Epithelial cell of proximal tubule (primary cell): ENCODE measurements around the gene ARID4B. TPM values are rescaled to one million over a fixed set of nuclear protein-coding genes. Genes with fewer than 3 reads are reported as not detected.
"Not testable (repeated sequence)": the region's sequence is repeated elsewhere in the genome, so short reads cannot be mapped to it uniquely, and the experiment has no call there.

Source experiments
- DNase-seq: peaks from one replicate; pipeline ENCODE4 v3.0.0-alpha.2; 2011; ENCODE audit warnings: low read depth
- H3K4me3 ChIP-seq: 2 replicates; pipeline ENCODE4 v1.5.1; 2011; ENCODE audit warnings: low read depth, mild to moderate bottlenecking, low read length
- total RNA-seq: library from RNA; depleted of rRNA; stranded (reverse); fragments of >200 nt; gene quantifications from 2 replicates; pipeline ENCODE4 v1.2.3, GENCODE V29; 2015
- TF ChIP-seq, protein P1 (sequence below): conservative IDR thresholded peaks from 2 replicates; pipeline ENCODE4 v1.5.1; 2012; ENCODE audit warnings: low read depth, mild to moderate bottlenecking, low read length

ARID4B gene
- total RNA-seq, 1 donor from 2014 or later: 13.8 TPM

DNA sequence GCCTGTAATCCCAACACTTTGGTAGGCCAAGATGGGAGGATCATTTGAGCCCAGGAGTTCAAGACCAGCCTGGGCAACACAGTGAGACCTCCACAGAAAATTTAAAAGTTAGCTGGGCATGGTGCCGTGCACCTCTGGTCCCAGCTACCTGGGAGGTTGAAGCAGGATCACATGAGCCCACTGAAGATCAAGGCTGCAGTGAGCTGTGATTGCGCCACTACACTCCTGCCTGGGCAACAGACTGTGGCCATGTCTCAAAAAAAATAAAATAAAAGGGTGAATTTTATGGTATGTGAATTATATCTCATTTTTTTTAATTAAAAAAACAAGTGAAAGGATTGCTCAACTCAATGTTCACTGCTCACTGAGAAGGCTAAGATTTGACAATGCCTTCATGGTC lies 8.7 kb downstream of the ARID4B start:
- H3K4me3 ChIP-seq: no peak overlapping the region
- TF ChIP-seq, protein P1, sequence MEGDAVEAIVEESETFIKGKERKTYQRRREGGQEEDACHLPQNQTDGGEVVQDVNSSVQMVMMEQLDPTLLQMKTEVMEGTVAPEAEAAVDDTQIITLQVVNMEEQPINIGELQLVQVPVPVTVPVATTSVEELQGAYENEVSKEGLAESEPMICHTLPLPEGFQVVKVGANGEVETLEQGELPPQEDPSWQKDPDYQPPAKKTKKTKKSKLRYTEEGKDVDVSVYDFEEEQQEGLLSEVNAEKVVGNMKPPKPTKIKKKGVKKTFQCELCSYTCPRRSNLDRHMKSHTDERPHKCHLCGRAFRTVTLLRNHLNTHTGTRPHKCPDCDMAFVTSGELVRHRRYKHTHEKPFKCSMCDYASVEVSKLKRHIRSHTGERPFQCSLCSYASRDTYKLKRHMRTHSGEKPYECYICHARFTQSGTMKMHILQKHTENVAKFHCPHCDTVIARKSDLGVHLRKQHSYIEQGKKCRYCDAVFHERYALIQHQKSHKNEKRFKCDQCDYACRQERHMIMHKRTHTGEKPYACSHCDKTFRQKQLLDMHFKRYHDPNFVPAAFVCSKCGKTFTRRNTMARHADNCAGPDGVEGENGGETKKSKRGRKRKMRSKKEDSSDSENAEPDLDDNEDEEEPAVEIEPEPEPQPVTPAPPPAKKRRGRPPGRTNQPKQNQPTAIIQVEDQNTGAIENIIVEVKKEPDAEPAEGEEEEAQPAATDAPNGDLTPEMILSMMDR: no peak
- no peak for DNase-seq

DNA sequence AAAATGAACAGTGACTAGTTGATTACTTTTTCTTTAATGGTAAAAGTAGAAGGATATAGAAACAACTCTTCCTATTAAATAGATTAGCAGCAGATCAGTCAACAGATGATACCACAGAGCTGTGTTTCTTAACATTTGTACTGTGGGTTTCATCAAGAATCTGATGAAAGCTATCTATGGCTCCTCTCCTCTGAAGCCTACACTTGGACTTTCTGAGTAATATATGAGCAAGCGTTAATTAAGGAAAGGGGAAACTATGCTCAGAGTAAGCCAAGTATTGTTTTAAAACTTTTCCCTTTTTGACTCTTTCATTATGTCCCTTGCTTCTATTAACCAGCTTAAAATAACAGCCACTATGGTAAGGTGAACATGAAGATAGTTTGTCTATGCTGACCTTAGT lies 10.8 kb downstream of the ARID4B start:
- no peak for DNase-seq
- TF ChIP-seq, protein P1: no peak
- no peak overlapping the region for H3K4me3 ChIP-seq

DNA sequence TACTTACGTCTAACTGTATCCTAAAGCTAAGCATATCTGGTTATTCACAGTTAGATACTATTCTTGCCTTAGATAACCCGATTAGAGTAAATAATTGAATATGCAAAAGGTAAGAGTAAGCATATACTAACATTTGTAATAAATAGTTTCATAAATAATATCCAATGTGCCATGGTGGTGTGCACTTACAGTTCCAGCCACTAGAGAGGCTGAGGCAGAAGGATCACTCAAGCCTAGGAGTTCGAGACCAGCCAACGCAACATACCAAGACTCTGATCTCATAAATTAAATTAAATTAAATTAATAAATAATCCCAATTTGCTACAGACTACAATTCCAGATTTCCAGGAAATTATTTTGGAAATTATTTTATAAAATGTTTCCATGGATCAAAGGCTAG lies 12.2 kb downstream of the ARID4B start:
- no peak overlapping the region for H3K4me3 ChIP-seq
- TF ChIP-seq, protein P1: no peak
- DNase-seq: no peak

DNA sequence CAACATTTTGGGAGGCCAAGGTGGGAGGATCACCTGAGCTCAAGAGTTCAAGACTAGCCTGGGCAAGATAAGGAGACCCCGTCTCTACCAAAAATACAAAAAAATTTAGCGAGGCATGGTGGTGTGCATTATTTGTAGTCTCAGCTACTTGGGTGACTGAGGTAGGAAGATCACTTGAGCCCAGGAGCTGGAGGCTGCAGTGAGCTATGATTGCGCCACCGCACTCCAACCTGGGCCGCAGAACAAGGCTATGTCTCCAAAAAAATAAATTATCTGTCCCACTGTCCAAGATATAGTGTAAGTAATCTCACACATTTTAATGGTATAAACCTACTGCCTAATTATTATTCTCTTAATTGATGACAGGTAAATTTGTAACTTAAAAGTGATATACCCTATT lies 12.8 kb downstream of the ARID4B start:
- TF ChIP-seq, protein P1: no peak

DNA sequence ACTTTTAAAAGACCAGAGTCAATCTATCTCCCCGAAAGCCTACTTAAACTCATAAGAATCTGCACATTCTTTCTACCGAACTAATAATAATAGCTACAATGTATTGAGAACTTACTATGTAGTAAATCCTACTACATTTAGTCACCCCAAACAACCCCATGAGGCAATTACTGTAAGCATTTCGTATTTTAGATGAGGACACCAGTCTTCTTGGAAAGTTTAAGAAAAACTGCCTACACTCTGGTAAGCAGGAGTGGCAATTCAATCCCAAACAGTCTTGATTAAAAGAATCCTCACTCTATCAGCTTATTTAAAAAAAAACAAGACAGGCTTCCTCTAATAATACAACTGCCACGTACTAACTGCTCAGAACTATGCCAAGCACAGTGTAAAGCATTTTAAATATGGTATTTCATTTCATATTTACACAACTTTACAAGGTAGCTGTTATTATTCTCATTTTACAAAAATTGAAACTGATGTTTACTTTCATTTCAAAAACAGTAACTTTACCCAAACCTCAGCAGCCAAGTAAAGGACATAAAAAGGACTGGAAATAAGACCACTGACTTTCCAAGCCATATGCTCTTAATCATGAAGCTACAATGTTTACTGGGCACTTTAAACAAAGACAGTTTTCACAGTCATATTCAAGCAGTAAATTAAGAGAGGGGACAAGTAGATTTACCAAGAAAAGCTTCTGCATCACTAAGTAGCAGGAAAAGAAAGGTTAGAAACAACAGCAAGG lies 13.9 kb downstream of the ARID4B start:
- no peak for DNase-seq
- TF ChIP-seq, protein P1: no peak
- H3K4me3 ChIP-seq: no peak overlapping the region

More for the DNA sequence above, 12.8 kb downstream of the ARID4B start:
- DNase-seq: no peak
- no peak overlapping the region for H3K4me3 ChIP-seq

DNA sequence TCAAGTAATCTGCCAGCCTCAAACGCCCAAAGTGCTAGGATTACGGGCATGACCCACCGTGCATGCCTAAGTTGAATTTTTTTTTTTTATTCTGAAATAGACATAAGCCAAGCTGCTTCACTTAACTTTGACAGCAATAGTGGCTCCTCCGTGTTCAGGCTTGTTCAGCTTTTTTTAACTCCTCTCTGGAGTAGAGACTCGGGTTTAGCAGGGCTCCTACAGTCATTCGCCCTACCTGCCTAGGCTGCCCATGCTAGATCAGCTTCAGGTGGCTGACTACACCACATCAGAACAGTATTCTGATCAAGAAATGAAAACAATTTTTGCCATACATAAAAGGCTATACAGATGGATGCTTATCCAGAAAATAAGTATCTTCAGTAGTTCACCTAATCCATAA lies 14.7 kb downstream of the ARID4B start:
- no peak for DNase-seq
- TF ChIP-seq, protein P1: no peak
- H3K4me3 ChIP-seq: no peak overlapping the region

DNA sequence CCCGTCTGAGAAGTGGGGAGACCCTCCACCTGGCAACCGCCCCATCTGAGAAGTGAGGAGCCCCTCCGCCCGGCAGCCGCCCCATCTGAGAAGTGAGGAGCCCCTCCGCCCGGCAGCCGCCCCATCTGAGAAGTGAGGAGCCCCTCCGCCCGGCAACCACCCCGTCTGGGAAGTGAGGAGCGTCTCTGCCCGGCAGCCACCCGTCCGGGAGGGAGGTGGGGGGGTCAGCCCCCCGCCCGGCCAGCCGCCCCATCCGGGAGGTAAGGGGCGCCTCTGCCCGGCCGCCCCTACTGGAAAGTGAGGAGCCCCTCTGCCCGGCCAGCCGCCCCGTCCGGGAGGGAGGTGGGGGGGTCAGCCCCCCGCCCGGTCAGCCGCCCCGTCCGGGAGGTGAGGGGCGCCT lies 18.8 kb downstream of the ARID4B start:
- not testable (repeated sequence) for H3K4me3 ChIP-seq, DNase-seq
